ENCODE results near the gene MPG. TPM values are rescaled to one million over a fixed set of nuclear protein-coding genes. Genes with fewer than 3 reads are reported as not detected.

The MPG gene
- total and polyA plus RNA-seq, 10 of the 15 experiments (the other 5 are each of a cell fraction or from before 2014, with no cell fraction given), result 0.32 to 193 (median 55.7) TPM

DNA sequence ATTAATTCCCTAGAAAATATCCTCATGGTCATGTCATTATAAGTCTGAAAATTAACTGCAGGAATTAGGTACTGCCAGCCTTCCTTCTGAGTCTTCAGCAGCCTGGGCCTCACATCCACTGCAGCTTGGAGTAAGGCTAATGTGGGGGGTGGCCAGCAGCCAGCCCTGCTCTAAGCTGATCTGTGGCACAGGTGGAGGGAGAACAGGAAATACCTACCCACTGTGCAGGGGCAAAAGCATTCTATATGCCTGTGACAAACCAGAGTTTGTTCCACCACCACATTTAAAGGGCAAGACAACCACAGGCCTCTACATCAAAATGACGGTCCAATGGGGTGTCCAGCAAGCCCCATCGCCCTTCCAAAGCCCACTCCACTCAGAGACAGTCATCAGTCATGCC is 51.0 kb downstream of the MPG start (continued):
- TF ChIP-seq, protein P1, sequence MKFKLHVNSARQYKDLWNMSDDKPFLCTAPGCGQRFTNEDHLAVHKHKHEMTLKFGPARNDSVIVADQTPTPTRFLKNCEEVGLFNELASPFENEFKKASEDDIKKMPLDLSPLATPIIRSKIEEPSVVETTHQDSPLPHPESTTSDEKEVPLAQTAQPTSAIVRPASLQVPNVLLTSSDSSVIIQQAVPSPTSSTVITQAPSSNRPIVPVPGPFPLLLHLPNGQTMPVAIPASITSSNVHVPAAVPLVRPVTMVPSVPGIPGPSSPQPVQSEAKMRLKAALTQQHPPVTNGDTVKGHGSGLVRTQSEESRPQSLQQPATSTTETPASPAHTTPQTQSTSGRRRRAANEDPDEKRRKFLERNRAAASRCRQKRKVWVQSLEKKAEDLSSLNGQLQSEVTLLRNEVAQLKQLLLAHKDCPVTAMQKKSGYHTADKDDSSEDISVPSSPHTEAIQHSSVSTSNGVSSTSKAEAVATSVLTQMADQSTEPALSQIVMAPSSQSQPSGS (IDR thresholded peaks at IDR 0.05; ENCODE audit: low read length), result no peak
- TF ChIP-seq EP300 (IDR thresholded peaks at IDR 0.05; ENCODE audit: borderline replicate concordance in 1 of 2, control insufficient read depth in 1 of 2, low read depth in 2 of 2, low read length in 2 of 2) (no peak), RBBP5 (conservative IDR thresholded peaks at IDR 0.05) (no peak), BACH1 (IDR thresholded peaks at IDR 0.05; ENCODE audit: borderline replicate concordance) (no peak), BCL11A (IDR thresholded peaks at IDR 0.05; ENCODE audit: low read depth, low read length) (no peak), NR2C1 (IDR thresholded peaks at IDR 0.05) (no peak), RCOR1 (conservative IDR thresholded peaks at IDR 0.05; ENCODE audit: low read depth, low read length) (no peak), ZSCAN29 (IDR thresholded peaks at IDR 0.05) (no peak), ATF7 (IDR thresholded peaks at IDR 0.05; ENCODE audit: low read depth) (no peak), RELA (IDR thresholded peaks at IDR 0.05; ENCODE audit: borderline replicate concordance, partially characterized antibody) (no peak), POU2F2 (IDR thresholded peaks at IDR 0.05; ENCODE audit: borderline replicate concordance, low read depth, low read length) (no peak)
- TF ChIP-seq, protein P2, sequence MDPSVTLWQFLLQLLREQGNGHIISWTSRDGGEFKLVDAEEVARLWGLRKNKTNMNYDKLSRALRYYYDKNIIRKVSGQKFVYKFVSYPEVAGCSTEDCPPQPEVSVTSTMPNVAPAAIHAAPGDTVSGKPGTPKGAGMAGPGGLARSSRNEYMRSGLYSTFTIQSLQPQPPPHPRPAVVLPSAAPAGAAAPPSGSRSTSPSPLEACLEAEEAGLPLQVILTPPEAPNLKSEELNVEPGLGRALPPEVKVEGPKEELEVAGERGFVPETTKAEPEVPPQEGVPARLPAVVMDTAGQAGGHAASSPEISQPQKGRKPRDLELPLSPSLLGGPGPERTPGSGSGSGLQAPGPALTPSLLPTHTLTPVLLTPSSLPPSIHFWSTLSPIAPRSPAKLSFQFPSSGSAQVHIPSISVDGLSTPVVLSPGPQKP (IDR thresholded peaks at IDR 0.05; ENCODE audit: low read depth, low read length), result no peak

All from GM12878 (cell line).